ENCODE results near the gene CFAP53.

CFAP53 gene

GRCh38 chr18:50193796-50194630, 72.3 kb downstream of the CFAP53 start:
- DNase-seq (ENCODE audit: low read depth), result no peak

GRCh38 chr18:50192995-50193795, 73.1 kb downstream of the CFAP53 start:
- DNase-seq (ENCODE audit: low read depth), result no peak

- DNase-seq (ENCODE audit: low read depth), result no peak
Measured at GRCh38 chr18:50190926-50191325, 75.4 kb downstream of the CFAP53 start.

- DNase-seq (ENCODE audit: low read depth), result no peak
Measured at GRCh38 chr18:50190236-50190635, 76.1 kb downstream of the CFAP53 start.

GRCh38 chr18:50189160-50189559, 77.1 kb downstream of the CFAP53 start:
- DNase-seq (ENCODE audit: low read depth), result no peak

- DNase-seq (ENCODE audit: low read depth), result no peak
Measured at GRCh38 chr18:50188652-50189051, 77.6 kb downstream of the CFAP53 start.

GRCh38 chr18:50187659-50188058, 78.6 kb downstream of the CFAP53 start:
- no peak for DNase-seq (ENCODE audit: low read depth)

GRCh38 chr18:50186385-50186784, 79.9 kb downstream of the CFAP53 start:
- no peak for DNase-seq (ENCODE audit: low read depth)

GRCh38 chr18:50183556-50183955, 82.7 kb downstream of the CFAP53 start:
- no peak for DNase-seq (ENCODE audit: low read depth)

- DNase-seq (ENCODE audit: low read depth), result no peak
Measured at GRCh38 chr18:50182511-50182910, 83.8 kb downstream of the CFAP53 start.

- no peak for DNase-seq (ENCODE audit: low read depth)
Measured at GRCh38 chr18:50181590-50181989, 84.7 kb downstream of the CFAP53 start.

- DNase-seq (ENCODE audit: low read depth), result no peak
Measured at GRCh38 chr18:50179465-50179864, 86.8 kb downstream of the CFAP53 start.

GRCh38 chr18:50177294-50177992, 88.9 kb downstream of the CFAP53 start:
- no peak for DNase-seq (ENCODE audit: low read depth)
